GM13977 (cell line): ENCODE results near the gene LRG1.

Experiments
- DNase-seq: peaks from one replicate; pipeline ENCODE4 v3.0.0; 2012; ENCODE audit warnings: low spot score
- CTCF ChIP-seq: IDR thresholded peaks from 2 replicates; pipeline ENCODE4 v1.5.1; 2012; ENCODE audit warnings: mild to moderate bottlenecking, control low read depth; ENCODE audit not compliant: insufficient read depth; ENCODE audit errors: extremely low read depth, missing control alignments
- in situ Hi-C: fragments of 300-500 bp; cut with MboI; formaldehyde crosslinking; loops from one replicate; pipeline ENCODE4 v1.12.0; 2022; ENCODE audit warnings: low sequenced_read_pairs, low pct_unique_long_range_greater_than_20kb, mixed read lengths, inconsistent platforms; ENCODE audit not compliant: unreplicated experiment

LRG1 gene

GRCh38 chr19:4584670-4585460, 45.0 kb upstream of the LRG1 start:
- DNase-seq, result no peak
- no peak for TF ChIP-seq CTCF
- in situ Hi-C loops, result no loop called here

- peak; percentile 66 for DNase-seq
- TF ChIP-seq CTCF, result no peak
- in situ Hi-C loops, result no loop called here
Observed at GRCh38 chr19:4583961-4584669, 44.3 kb upstream of the LRG1 start.

- in situ Hi-C loops, result no loop called here
- DNase-seq, result no peak
- no peak for TF ChIP-seq CTCF
Observed at GRCh38 chr19:4582980-4583842, 43.4 kb upstream of the LRG1 start.

- DNase-seq, result peak; percentile 82
- no peak for TF ChIP-seq CTCF
- in situ Hi-C loops, result no loop called here
Observed at GRCh38 chr19:4581666-4582553, 42.1 kb upstream of the LRG1 start.

GRCh38 chr19:4580961-4581665, 41.3 kb upstream of the LRG1 start:
- in situ Hi-C loops, result no loop called here
- no peak for DNase-seq
- TF ChIP-seq CTCF, result no peak
